ENCODE data around the gene SPACA7. TPM values are rescaled to one million over a fixed set of nuclear protein-coding genes. Genes with fewer than 3 reads are reported as not detected.

The SPACA7 gene
- total RNA-seq, 4 donors from 2014 or later, result not detected

- intact Hi-C loops (cut with DNase I), result no loop called here
- WGBS, 2 donors, result 77 to 80% methylated on average over 9 of the region's 9 CpGs
- no peak overlapping the region for H3K4me3 ChIP-seq (replicated peaks in 1 of 3)
- H3K9me3 ChIP-seq, result no peaks in the 10 kb centered on the region
- H3K27me3 ChIP-seq, result peaks cover 3% of the 10 kb centered on the region
- no peak for TF ChIP-seq POLR2A (IDR thresholded peaks at IDR 0.05)
- TF ChIP-seq, protein P1, sequence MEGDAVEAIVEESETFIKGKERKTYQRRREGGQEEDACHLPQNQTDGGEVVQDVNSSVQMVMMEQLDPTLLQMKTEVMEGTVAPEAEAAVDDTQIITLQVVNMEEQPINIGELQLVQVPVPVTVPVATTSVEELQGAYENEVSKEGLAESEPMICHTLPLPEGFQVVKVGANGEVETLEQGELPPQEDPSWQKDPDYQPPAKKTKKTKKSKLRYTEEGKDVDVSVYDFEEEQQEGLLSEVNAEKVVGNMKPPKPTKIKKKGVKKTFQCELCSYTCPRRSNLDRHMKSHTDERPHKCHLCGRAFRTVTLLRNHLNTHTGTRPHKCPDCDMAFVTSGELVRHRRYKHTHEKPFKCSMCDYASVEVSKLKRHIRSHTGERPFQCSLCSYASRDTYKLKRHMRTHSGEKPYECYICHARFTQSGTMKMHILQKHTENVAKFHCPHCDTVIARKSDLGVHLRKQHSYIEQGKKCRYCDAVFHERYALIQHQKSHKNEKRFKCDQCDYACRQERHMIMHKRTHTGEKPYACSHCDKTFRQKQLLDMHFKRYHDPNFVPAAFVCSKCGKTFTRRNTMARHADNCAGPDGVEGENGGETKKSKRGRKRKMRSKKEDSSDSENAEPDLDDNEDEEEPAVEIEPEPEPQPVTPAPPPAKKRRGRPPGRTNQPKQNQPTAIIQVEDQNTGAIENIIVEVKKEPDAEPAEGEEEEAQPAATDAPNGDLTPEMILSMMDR (IDR thresholded peaks at IDR 0.05), result no peak
- peaks cover 0 to 7% of the 10 kb centered on the region in 2 donors for H3K4me1 ChIP-seq
- no peak for DNase-seq
- H3K36me3 ChIP-seq, result no peaks in the 10 kb centered on the region
- no peak overlapping the region for H3K27ac ChIP-seq
Measured at GRCh38 chr13:112335135-112335534, 41.0 kb upstream of the SPACA7 start.

DNA sequence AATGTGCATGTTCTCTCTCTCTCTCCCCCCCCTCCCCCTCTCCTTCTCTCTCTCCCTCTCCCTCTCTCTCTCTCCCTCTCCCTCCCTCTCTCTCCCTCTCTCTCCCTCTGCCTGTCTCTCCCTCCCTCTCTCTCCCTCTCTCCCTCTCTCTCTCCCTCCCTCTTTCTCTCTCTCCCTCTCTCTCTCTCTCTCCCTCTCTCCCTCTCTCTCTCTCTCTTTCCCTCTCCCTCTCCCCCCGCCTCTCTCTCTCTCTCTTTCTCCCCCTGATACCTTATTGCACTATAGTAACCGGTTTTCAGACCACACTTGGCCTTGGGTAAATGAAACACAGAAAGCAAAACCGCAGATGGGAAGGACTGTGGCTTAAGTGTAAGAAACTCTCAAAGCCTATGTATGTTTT is 34.7 kb upstream of the SPACA7 start:
- no peak overlapping the region for H3K4me3 ChIP-seq (replicated peaks in 1 of 3)
- H3K9me3 ChIP-seq, result no peaks in the 10 kb centered on the region
- TF ChIP-seq POLR2A (IDR thresholded peaks at IDR 0.05), result no peak
- TF ChIP-seq, protein P1 (IDR thresholded peaks at IDR 0.05), result no peak
- H3K27me3 ChIP-seq, result no peaks in the 10 kb centered on the region
- intact Hi-C loops (cut with DNase I), result no loop called here
- WGBS, 2 donors, result 44 to 55% methylated on average over 3 of the region's 3 CpGs
- H3K27ac ChIP-seq, result no peak overlapping the region
- no peak for DNase-seq
- no peaks in the 10 kb centered on the region for H3K4me1 ChIP-seq
- no peaks in the 10 kb centered on the region for H3K36me3 ChIP-seq

- 67 to 88% methylated on average over 25 to 29 of the region's 29 CpGs for WGBS, 2 donors
- no peak for DNase-seq
- TF ChIP-seq, protein P1 (IDR thresholded peaks at IDR 0.05), result no peak
- no peak for TF ChIP-seq POLR2A (IDR thresholded peaks at IDR 0.05)
Measured at GRCh38 chr13:112341976-112342735, 34.0 kb upstream of the SPACA7 start.

DNA sequence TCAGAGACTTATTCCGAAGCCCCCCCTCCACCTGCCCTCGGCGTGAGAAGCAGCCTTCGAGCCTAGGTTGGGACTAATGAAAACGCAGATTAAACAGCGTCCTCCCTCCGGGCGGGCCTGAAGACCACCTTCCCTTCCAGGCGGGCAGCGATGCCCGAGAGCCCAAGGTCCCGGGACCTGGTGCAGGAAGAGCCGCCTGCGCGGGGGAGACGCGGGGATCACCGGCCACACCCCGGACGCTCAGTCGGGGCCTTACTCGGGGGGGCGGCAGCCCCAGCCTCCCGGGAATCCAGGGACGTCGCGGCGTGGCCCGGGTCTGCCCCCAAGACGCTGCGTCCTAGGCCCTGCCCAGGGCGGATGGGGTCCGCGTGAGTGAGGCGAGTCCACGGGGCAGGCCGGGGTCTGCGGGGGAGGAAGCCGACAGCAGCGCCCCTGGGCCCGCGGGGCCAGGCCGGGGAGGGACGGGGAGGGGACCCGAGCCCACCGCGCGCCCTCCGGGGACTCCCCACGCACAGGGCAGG is 33.3 kb upstream of the SPACA7 start:
- intact Hi-C loops (cut with DNase I), result no loop called here

More at GRCh38 chr13:112341976-112342735, 34.0 kb upstream of the SPACA7 start:
- Histone ChIP-seq H3K4me3 (replicated peaks in 1 of 3) (no peak overlapping the region), H3K27ac (no peak overlapping the region), H3K36me3 (no peaks in the 10 kb centered on the region), H3K9me3 (no peaks in the 10 kb centered on the region), H3K4me1 (no peaks in the 10 kb centered on the region), H3K27me3 (no peaks in the 10 kb centered on the region)
- intact Hi-C loops (cut with DNase I), result no loop called here

GRCh38 chr13:112343591-112343990 is 32.6 kb upstream of the SPACA7 start:
- no peak overlapping the region for H3K4me3 ChIP-seq (replicated peaks in 1 of 3)
- intact Hi-C loops (cut with DNase I), result no loop called here
- H3K27me3 ChIP-seq, result no peaks in the 10 kb centered on the region
- no peak for DNase-seq
- 77 to 82% methylated on average over 19 of the region's 25 CpGs for WGBS, 2 donors
- TF ChIP-seq, protein P1 (IDR thresholded peaks at IDR 0.05), result no peak
- H3K27ac ChIP-seq, result no peak overlapping the region
- no peaks in the 10 kb centered on the region for H3K36me3 ChIP-seq
- H3K4me1 ChIP-seq, result no peaks in the 10 kb centered on the region
- H3K9me3 ChIP-seq, result no peaks in the 10 kb centered on the region

More for the DNA sequence above, 33.3 kb upstream of the SPACA7 start:
- no peaks in the 10 kb centered on the region for H3K9me3 ChIP-seq
- TF ChIP-seq POLR2A (IDR thresholded peaks at IDR 0.05), result no peak
- TF ChIP-seq, protein P1 (IDR thresholded peaks at IDR 0.05), result no peak
- H3K4me1 ChIP-seq, result no peaks in the 10 kb centered on the region
- WGBS, 2 donors, result 90 to 94% methylated on average over 33 to 40 of the region's 50 CpGs
- no peaks in the 10 kb centered on the region for H3K27me3 ChIP-seq
- no peaks in the 10 kb centered on the region for H3K36me3 ChIP-seq
- no peak overlapping the region for H3K27ac ChIP-seq
- H3K4me3 ChIP-seq (replicated peaks in 1 of 3), result no peak overlapping the region
- DNase-seq, result no peak
